HepG2 (cell line): Measurements from ENCODE around the gene NEURL4. TPM values are rescaled to one million over a fixed set of nuclear protein-coding genes. Genes with fewer than 3 reads are reported as not detected.

ENCODE experiments used
- ARID2 ChIP-seq: sonication (generic); formaldehyde crosslinking; IDR thresholded peaks from 2 replicates; pipeline ENCODE4 v1.8.1; 2022; ENCODE audit warnings: mild to moderate bottlenecking, missing genetic modification reagents, borderline replicate concordance
- BORCS8-MEF2B ChIP-seq: sonication (generic); formaldehyde crosslinking; IDR thresholded peaks from 2 replicates; pipeline ENCODE4 v1.8.0; 2022; ENCODE audit warnings: mild to moderate bottlenecking, missing genetic modification reagents
- CBX1 ChIP-seq: IDR thresholded peaks from one replicate; pipeline ENCODE4 v1.6.1; 2016; ENCODE audit warnings: antibody characterized with exemption, low read depth
- FOXM1 ChIP-seq: sonication (generic); formaldehyde crosslinking; IDR thresholded peaks from 2 replicates; pipeline ENCODE4 v1.5.0; 2020; ENCODE audit warnings: missing genetic modification reagents
- GATAD2A ChIP-seq: IDR thresholded peaks from 2 replicates; pipeline ENCODE4 v1.6.1; 2016
- MLXIP ChIP-seq: sonication (generic); formaldehyde crosslinking; IDR thresholded peaks from 2 replicates; pipeline ENCODE4 v1.9.0; 2021; ENCODE audit warnings: missing genetic modification reagents, borderline replicate concordance
- MXD3 ChIP-seq: IDR thresholded peaks from 2 replicates; pipeline ENCODE4 v1.6.1; 2016; ENCODE audit warnings: mild to moderate bottlenecking, missing biosample characterization, missing genetic modification reagents
- MXI1 ChIP-seq: IDR thresholded peaks from 3 replicates; pipeline ENCODE4 v1.6.1; 2012; ENCODE audit warnings: low read depth, low read length, inconsistent platforms, borderline replicate concordance
- RAD21 ChIP-seq: fragments of 450-650 bp; formaldehyde crosslinking; IDR thresholded peaks from 2 replicates; pipeline ENCODE4 v1.5.0; 2020; ENCODE audit warnings: mild to moderate bottlenecking
- RFXAP ChIP-seq: sonication (generic); formaldehyde crosslinking; IDR thresholded peaks from 2 replicates; pipeline ENCODE4 v1.4.0; 2020; ENCODE audit warnings: missing genetic modification reagents, borderline replicate concordance
- SMARCE1 ChIP-seq: fragments of 450-650 bp; IDR thresholded peaks from 2 replicates; pipeline ENCODE4 v1.6.1; 2017; ENCODE audit warnings: borderline replicate concordance
- TBL1XR1 ChIP-seq: fragments of 150-350 bp; IDR thresholded peaks from 2 replicates; pipeline ENCODE4 v1.6.1; 2014; ENCODE audit warnings: borderline replicate concordance, low read length; ENCODE audit not compliant: partially characterized antibody
- TEAD3 ChIP-seq: optimal IDR thresholded peaks from 2 replicates; pipeline ENCODE3; 2016; ENCODE audit warnings: borderline replicate concordance
- ZBTB20 ChIP-seq: sonication (generic); formaldehyde crosslinking; IDR thresholded peaks from 2 replicates; pipeline ENCODE4 v1.8.1; 2023; ENCODE audit warnings: missing genetic modification reagents, low read depth, mild to moderate bottlenecking, borderline replicate concordance
- ZNF121 ChIP-seq: sonication (generic); formaldehyde crosslinking; IDR thresholded peaks from 2 replicates; pipeline ENCODE4 v1.5.0; 2020; ENCODE audit warnings: mild to moderate bottlenecking, missing genetic modification reagents
- ZNF484 ChIP-seq: sonication (generic); formaldehyde crosslinking; IDR thresholded peaks from 2 replicates; pipeline ENCODE4 v1.5.1; 2020; ENCODE audit warnings: mild to moderate bottlenecking, low read depth, missing genetic modification reagents, borderline replicate concordance
- ZNF512 ChIP-seq: sonication (generic); formaldehyde crosslinking; IDR thresholded peaks from 2 replicates; pipeline ENCODE4 v1.4.0; 2020; ENCODE audit warnings: mild to moderate bottlenecking, missing genetic modification reagents
- ZNF709 ChIP-seq: sonication (generic); formaldehyde crosslinking; IDR thresholded peaks from 2 replicates; pipeline ENCODE4 v1.5.0; 2020; ENCODE audit warnings: mild to moderate bottlenecking, missing genetic modification reagents
- ZNF792 ChIP-seq: IDR thresholded peaks from 2 replicates; pipeline ENCODE4 v1.6.1; 2016
- polyA plus RNA-seq, 8 experiments: library from polyadenylated mRNA; depleted of rRNA in 3 of 8; stranded (reverse) in 7 of 8; unstranded in 1 of 8; fragments of >200 nt; fragmentation: Illumina TruSeq in 4 of 8; extraction: Trizol in 4 of 8; gene quantifications; 2 replicates each; pipeline versions ENCODE4 v1.2.1 to v1.2.3, GENCODE V29; 2011 to 2016; ENCODE audit warnings: low read depth in 4 of 8, missing spikeins in 1 of 8, mixed read lengths in 1 of 8; ENCODE audit not compliant: insufficient read depth in 1 of 8
- total RNA-seq, 5 experiments: library from RNA; depleted of rRNA; stranded (reverse); fragments of >200 nt; fragmentation: Illumina TruSeq; extraction: Trizol; gene quantifications; 2 replicates each; pipeline ENCODE4 v1.2.3, GENCODE V29; 2016; ENCODE audit warnings: low read depth in 1 of 5
- TF ChIP-seq, protein P1 (sequence below): sonication (generic); formaldehyde crosslinking; IDR thresholded peaks from 2 replicates; pipeline ENCODE4 v1.5.0; 2020; ENCODE audit warnings: missing genetic modification reagents
- TF ChIP-seq, protein P2 (sequence below): fragments of 450-650 bp; IDR thresholded peaks from 2 replicates; pipeline ENCODE4 v1.6.1; 2017; ENCODE audit warnings: mild to moderate bottlenecking
- TF ChIP-seq, protein P3 (sequence below): sonication (generic); formaldehyde crosslinking; IDR thresholded peaks from 2 replicates; pipeline ENCODE4 v1.4.0; 2020; ENCODE audit warnings: low read depth, mild to moderate bottlenecking, missing genetic modification reagents

NEURL4 gene
- total and polyA plus RNA-seq, 2 of the 13 experiments (the other 11 are each of a cell fraction or from before 2014, with no cell fraction given), result 14.8 to 15.7 TPM

GRCh38 chr17:7329997-7330637 lies 982 bp upstream of the NEURL4 start (continued):
- TF ChIP-seq, protein P1, sequence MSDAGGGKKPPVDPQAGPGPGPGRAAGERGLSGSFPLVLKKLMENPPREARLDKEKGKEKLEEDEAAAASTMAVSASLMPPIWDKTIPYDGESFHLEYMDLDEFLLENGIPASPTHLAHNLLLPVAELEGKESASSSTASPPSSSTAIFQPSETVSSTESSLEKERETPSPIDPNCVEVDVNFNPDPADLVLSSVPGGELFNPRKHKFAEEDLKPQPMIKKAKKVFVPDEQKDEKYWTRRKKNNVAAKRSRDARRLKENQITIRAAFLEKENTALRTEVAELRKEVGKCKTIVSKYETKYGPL, result no peak
- TF ChIP-seq MXD3 (CRISPR knock-in tag) (no peak), SMARCE1 (no peak), TBL1XR1 (no peak), CBX1 (no peak), GATAD2A (CRISPR knock-in tag) (no peak), TEAD3 (CRISPR knock-in tag) (no peak), MXI1 (no peak), ZNF121 (CRISPR knock-in tag) (no peak), ARID2 (CRISPR knock-in tag) (peak; percentile 68; the same call in 1 of the 2 replicates), BORCS8-MEF2B (CRISPR knock-in tag) (0 out of 2 replicates have a peak, but pooled peaks have one; percentile 9), ZBTB20 (no peak), ZNF512 (no peak), RAD21 (CRISPR knock-in tag) (0 out of 2 replicates have a peak, but pooled peaks have one; percentile 8), ZNF484 (no peak), RFXAP (CRISPR knock-in tag) (no peak), MLXIP (no peak), ZNF709 (CRISPR knock-in tag) (peak; percentile 46; the same call in 1 of the 2 replicates), FOXM1 (CRISPR knock-in tag) (no peak), ZNF792 (CRISPR knock-in tag) (no peak)
- TF ChIP-seq, protein P2, sequence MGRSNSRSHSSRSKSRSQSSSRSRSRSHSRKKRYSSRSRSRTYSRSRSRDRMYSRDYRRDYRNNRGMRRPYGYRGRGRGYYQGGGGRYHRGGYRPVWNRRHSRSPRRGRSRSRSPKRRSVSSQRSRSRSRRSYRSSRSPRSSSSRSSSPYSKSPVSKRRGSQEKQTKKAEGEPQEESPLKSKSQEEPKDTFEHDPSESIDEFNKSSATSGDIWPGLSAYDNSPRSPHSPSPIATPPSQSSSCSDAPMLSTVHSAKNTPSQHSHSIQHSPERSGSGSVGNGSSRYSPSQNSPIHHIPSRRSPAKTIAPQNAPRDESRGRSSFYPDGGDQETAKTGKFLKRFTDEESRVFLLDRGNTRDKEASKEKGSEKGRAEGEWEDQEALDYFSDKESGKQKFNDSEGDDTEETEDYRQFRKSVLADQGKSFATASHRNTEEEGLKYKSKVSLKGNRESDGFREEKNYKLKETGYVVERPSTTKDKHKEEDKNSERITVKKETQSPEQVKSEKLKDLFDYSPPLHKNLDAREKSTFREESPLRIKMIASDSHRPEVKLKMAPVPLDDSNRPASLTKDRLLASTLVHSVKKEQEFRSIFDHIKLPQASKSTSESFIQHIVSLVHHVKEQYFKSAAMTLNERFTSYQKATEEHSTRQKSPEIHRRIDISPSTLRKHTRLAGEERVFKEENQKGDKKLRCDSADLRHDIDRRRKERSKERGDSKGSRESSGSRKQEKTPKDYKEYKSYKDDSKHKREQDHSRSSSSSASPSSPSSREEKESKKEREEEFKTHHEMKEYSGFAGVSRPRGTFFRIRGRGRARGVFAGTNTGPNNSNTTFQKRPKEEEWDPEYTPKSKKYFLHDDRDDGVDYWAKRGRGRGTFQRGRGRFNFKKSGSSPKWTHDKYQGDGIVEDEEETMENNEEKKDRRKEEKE, result no peak
- TF ChIP-seq, protein P3, sequence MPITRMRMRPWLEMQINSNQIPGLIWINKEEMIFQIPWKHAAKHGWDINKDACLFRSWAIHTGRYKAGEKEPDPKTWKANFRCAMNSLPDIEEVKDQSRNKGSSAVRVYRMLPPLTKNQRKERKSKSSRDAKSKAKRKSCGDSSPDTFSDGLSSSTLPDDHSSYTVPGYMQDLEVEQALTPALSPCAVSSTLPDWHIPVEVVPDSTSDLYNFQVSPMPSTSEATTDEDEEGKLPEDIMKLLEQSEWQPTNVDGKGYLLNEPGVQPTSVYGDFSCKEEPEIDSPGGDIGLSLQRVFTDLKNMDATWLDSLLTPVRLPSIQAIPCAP (CRISPR knock-in tag), result no peak
